Ascending aorta (tissue), 2 donors: ENCODE measurements around the gene CHST13. TPM values are rescaled to one million over a fixed set of nuclear protein-coding genes. Genes with fewer than 3 reads are reported as not detected.

Experiments used
- DNase-seq, 2 donors: peaks; one replicate each; pipeline ENCODE4 v3.0.0-alpha.2; 2019; ENCODE audit warnings: low spot score in 2 of 2
- H3K27ac ChIP-seq, 2 donors: fragments of 200-600 bp; sonication (generic); one replicate each; pipeline ENCODE4 v1.5.1; 2016 to 2017; ENCODE audit warnings: mild to moderate bottlenecking in 1 of 2
- H3K27me3 ChIP-seq: fragments of 200-600 bp; sonication (generic); one replicate; pipeline ENCODE4 v1.5.1; 2017
- H3K36me3 ChIP-seq, 2 donors: fragments of 200-600 bp; sonication (generic); one replicate each; pipeline ENCODE4 v1.5.1; 2016
- H3K4me1 ChIP-seq, 2 donors: fragments of 200-600 bp; sonication (generic); one replicate each; pipeline ENCODE4 v1.5.1; 2016 to 2017; ENCODE audit warnings: mild to moderate bottlenecking in 1 of 2
- H3K4me3 ChIP-seq, 2 donors: fragments of 200-600 bp; sonication (generic); one replicate each; pipeline ENCODE4 v1.5.1; 2016 to 2017; ENCODE audit warnings: mild to moderate bottlenecking in 1 of 2
- H3K9me3 ChIP-seq, 2 donors: fragments of 200-600 bp; sonication (generic); one replicate each; pipeline ENCODE4 v1.5.1; 2016
- CTCF ChIP-seq, 3 experiments: fragments of 200-600 bp in 2 of 3; fragments of 450-650 bp in 1 of 3; sonication (generic) in 2 of 3; IDR thresholded peaks; one replicate each; pipeline ENCODE4 v1.5.1; 2016 to 2019; ENCODE audit warnings: antibody characterized with exemption in 3 of 3, mild to moderate bottlenecking in 1 of 3, moderate library complexity in 1 of 3
- intact Hi-C: fragments of 100-400 bp; cut with DNase I; formaldehyde crosslinking; loops from one replicate; pipeline ENCODE4 v1.15.1; 2023
- total RNA-seq: library from RNA; depleted of rRNA; stranded (reverse); fragments of >200 nt; gene quantifications from one replicate; pipeline ENCODE4 v1.1.0, GENCODE V29; 2016

The CHST13 gene
- total RNA-seq, 1 donor from 2014 or later, result not detected

DNA sequence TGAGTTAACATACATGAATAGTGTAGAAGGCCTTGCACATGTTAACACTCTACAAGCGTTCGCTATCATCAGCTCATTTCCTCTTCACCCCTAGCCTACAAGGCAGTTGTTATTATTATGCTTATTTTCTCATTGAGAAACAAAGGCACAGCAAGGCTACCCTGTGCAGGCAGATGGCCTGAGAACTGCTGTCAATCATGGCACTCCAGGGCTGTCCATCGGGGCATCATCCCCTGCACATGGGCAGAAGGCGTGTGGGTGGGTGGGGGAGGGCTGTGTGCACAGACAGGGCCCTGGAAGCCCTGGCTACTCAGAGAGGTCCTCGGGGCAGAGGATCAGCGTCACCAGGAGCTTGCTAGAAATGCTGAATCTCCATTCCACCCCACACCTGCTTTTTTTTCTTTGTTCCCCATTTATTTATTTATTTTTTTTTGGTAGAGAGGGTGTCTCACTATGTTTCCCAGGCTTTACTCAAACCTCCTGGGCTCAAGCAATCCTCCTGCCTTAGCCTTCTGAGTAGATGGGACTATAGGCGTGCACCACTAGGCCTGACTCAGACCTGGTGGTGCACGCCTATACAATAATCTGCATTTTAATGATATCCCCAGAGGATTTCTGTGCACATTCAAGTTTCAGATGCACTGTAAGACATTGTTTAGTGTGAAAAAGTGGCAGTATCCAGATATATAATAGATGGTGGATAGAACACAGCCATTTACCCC, 38.6 kb upstream of the CHST13 start:
- no peak for DNase-seq
- no peak overlapping the region for H3K4me3 ChIP-seq
- no peak for TF ChIP-seq CTCF (IDR thresholded peaks at IDR 0.05)
- H3K27ac ChIP-seq, result no peak overlapping the region
- H3K4me1 ChIP-seq, result peaks cover 0 to 5% of the 10 kb centered on the region in 2 donors
- no peaks in the 10 kb centered on the region for H3K36me3 ChIP-seq
- no peaks in the 10 kb centered on the region for H3K27me3 ChIP-seq
- intact Hi-C loops, result no loop called here
- no peaks in the 10 kb centered on the region for H3K9me3 ChIP-seq

DNA sequence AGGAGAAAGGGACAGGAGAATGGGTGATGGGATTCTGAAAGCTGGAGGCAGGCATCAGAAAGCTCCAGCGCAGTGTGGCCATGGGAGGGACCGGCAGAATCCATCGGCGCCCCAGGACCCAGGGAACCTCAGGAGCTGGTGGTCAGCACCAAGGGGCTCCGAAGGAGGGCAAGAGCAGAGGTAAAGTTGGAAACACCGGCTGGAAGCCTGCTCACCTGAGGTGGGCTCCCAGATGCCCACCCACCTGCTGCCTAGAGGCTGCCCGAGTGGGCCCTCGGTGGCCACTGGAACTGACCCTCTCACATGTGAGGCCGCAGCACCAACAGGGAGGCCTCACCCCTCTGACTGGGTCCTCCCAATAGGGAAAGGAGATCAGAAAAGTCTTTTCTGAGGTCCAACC, 38.0 kb upstream of the CHST13 start:
- DNase-seq, result no peak
- Histone ChIP-seq H3K36me3 (no peaks in the 10 kb centered on the region), H3K9me3 (no peaks in the 10 kb centered on the region), H3K27me3 (no peaks in the 10 kb centered on the region), H3K4me1 (peaks cover 0 to 5% of the 10 kb centered on the region in 2 donors), H3K27ac (no peak overlapping the region), H3K4me3 (no peak overlapping the region)
- TF ChIP-seq CTCF (IDR thresholded peaks at IDR 0.05), result no peak
- intact Hi-C loops, result no loop called here

- no peak overlapping the region for H3K27ac ChIP-seq
- H3K36me3 ChIP-seq, result no peaks in the 10 kb centered on the region
- H3K27me3 ChIP-seq, result no peaks in the 10 kb centered on the region
- DNase-seq, result no peak
- H3K4me1 ChIP-seq, result peaks cover 0 to 5% of the 10 kb centered on the region in 2 donors
- no peak overlapping the region for H3K4me3 ChIP-seq
- intact Hi-C loops, result no loop called here
- no peaks in the 10 kb centered on the region for H3K9me3 ChIP-seq
- no peak for TF ChIP-seq CTCF (IDR thresholded peaks at IDR 0.05)
Measured at GRCh38 chr3:126486360-126486847, 37.6 kb upstream of the CHST13 start.

DNA sequence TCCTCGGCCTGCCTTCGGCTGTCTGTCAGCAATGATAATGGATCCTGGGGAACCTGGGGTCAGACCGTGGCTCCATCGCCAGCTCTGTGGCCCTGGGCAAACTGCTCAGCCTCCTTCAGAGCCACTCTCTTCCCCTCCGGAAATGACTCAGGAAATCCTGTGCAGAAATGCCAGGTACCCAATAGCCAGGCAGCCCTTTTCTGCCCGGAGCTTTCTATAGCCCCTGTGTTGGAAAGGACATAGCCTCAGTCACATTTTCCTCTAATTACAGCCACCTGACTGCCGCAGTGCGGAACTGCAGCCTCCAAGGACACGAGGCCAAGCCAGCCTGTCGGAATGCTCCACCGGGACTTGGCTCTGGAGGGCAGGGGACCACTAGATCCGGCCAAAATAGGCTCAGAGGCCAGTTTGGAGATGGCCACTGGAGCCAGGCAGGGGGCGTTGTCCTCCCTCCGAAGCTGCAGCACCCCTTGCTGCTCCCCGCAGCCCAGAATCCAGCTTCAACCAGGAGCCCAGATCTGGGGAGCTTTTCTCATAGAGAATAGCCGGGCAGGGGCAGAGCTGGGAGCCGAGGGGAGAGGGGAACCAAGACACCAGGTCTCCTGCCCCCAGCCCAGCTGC, 36.7 kb upstream of the CHST13 start:
- Histone ChIP-seq H3K9me3 (no peaks in the 10 kb centered on the region), H3K36me3 (no peaks in the 10 kb centered on the region), H3K27ac (peak overlapping the region; percentile 31 to 43), H3K4me3 (no peak overlapping the region), H3K4me1 (peaks cover 0 to 5% of the 10 kb centered on the region in 2 donors), H3K27me3 (no peaks in the 10 kb centered on the region)
- DNase-seq, result no peak
- intact Hi-C loops, result no loop called here
- TF ChIP-seq CTCF (IDR thresholded peaks at IDR 0.05), result peak in 2 of 3 experiments; percentile 5 to 28

DNA sequence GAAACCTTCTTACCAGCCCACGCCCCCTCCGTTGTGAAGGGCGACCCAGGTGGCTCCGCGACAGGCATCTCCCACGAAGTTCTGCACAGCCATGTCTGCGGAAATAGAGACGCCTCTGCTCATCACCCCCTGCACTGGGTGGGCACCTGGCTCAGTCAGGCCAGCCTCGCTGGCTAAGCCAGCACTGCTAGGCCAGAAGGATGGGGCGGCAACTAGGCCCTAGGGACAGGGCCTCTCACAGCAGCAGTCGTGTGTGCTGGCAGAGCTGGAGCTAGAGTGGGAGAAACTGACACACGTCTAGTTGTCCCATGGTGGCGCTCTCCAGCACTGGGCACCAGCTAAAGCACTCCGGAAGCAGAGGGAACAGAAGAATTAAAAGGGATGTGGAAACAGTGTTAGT, 35.8 kb upstream of the CHST13 start:
- Histone ChIP-seq H3K4me1 (peaks cover 0 to 5% of the 10 kb centered on the region in 2 donors), H3K27ac (no peak overlapping the region), H3K36me3 (no peaks in the 10 kb centered on the region), H3K27me3 (no peaks in the 10 kb centered on the region), H3K4me3 (no peak overlapping the region), H3K9me3 (no peaks in the 10 kb centered on the region)
- no peak for TF ChIP-seq CTCF (IDR thresholded peaks at IDR 0.05)
- no peak for DNase-seq
- intact Hi-C loops, result no loop called here
